ENCODE measurements around the gene CCDC85C. TPM values are rescaled to one million over a fixed set of nuclear protein-coding genes. Genes with fewer than 3 reads are reported as not detected.

CCDC85C gene
- total and polyA plus RNA-seq, 3 donors from 2014 or later = 25.6 to 28.3 (median 26.4) TPM

GRCh38 chr14:99649219-99649618 lies 45.2 kb upstream of the CCDC85C start:
- Histone ChIP-seq H3K27ac (no peak overlapping the region), H3K27me3 (no peaks in the 10 kb centered on the region), H3K4me1 (peaks cover 5% of the 10 kb centered on the region), H3K4me3 (no peak overlapping the region), H3K9me3 (no peaks in the 10 kb centered on the region), H3K36me3 (ENCODE audit: low read depth, missing control alignments) (no peaks in the 10 kb centered on the region)
- 78 to 86% methylated on average over 8 of the region's 8 CpGs for WGBS, 2 donors
- DNase-seq = no peak
- TF ChIP-seq POLR2A (IDR thresholded peaks at IDR 0.05) = no peak
- intact Hi-C loops (cut with DNase I; ENCODE audit: low total_unique reads) = no loop called here

DNA sequence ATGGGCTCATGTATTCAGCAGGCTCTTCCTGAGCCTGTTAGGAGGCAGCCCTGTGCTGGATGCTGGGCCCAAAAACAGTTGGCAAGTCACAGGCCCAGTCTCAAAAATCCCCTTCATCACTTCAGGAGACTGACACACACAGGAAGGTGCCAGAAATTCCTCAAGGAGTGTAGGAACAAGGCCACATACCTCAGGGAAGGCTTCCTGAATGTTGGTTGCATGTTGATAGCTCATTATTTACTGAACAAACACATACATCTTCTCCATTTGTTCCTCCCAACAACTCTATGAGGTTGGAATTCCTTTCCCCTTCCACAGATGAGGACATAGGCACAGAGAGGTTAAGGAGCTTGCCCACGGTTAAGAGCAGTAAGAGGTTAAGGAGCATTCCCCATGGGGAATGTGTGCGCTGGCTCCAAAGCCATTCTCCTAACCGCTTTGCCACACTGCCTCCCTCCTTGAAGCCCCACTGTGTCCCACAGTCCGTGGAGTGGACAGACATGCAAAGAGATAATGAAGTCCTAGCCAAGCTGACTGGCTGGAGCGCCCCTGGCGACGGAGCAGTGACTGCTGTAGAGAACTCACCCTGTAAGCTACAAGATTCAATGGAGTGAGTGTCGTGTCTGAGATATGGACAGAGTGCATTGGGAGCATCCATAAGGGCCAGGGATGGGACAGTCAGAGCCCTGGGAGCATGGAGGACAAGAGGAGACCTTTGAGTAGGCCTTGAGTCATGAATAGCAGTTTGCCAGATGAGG lies 44.2 kb upstream of the CCDC85C start:
- Histone ChIP-seq H3K4me1 (peaks cover 5% of the 10 kb centered on the region), H3K9me3 (no peaks in the 10 kb centered on the region), H3K4me3 (no peak overlapping the region), H3K27me3 (no peaks in the 10 kb centered on the region), H3K36me3 (ENCODE audit: low read depth, missing control alignments) (no peaks in the 10 kb centered on the region), H3K27ac (no peak overlapping the region)
- intact Hi-C loops (cut with DNase I; ENCODE audit: low total_unique reads) = no loop called here
- no peak for TF ChIP-seq CTCF (IDR thresholded peaks at IDR 0.05)
- TF ChIP-seq POLR2A (IDR thresholded peaks at IDR 0.05) = no peak
- no peak for DNase-seq
- WGBS, 2 donors = 92% methylated on average over 8 of the region's 8 CpGs

DNA sequence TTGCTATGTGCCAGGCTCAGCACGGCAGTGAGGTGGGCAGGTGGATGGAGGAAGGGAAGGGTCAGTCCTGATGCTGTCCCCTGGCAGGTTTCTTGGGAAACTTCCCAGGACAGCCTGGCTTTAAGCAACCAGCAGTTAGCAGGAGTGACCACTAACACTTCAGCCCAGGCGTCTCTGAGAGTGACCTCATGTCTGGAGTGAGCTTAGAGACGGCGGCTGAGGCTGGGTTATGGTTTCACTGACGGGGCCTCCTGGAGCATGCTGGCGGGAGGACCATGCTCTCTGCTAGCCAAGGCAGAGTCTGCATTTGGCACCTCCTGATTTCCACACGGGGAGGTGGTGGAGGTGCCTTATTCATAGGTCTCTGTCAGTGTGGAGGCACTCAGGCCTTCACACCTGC lies 43.4 kb upstream of the CCDC85C start:
- H3K4me3 ChIP-seq = no peak overlapping the region
- no peaks in the 10 kb centered on the region for H3K9me3 ChIP-seq
- H3K27me3 ChIP-seq = no peaks in the 10 kb centered on the region
- intact Hi-C loops (cut with DNase I; ENCODE audit: low total_unique reads) = no loop called here
- no peak overlapping the region for H3K27ac ChIP-seq
- H3K36me3 ChIP-seq (ENCODE audit: low read depth, missing control alignments) = no peaks in the 10 kb centered on the region
- H3K4me1 ChIP-seq = peaks cover 5% of the 10 kb centered on the region
- DNase-seq = no peak
- TF ChIP-seq POLR2A (IDR thresholded peaks at IDR 0.05) (no peak), CTCF (IDR thresholded peaks at IDR 0.05) (no peak)
- 93 to 95% methylated on average over 3 to 6 of the region's 7 CpGs for WGBS, 2 donors

GRCh38 chr14:99645545-99646505 lies 41.8 kb upstream of the CCDC85C start:
- 32 to 46% methylated on average over 11 to 32 of the region's 32 CpGs for WGBS, 2 donors
- intact Hi-C loops (cut with DNase I; ENCODE audit: low total_unique reads) = no loop called here
- Histone ChIP-seq H3K27me3 (no peaks in the 10 kb centered on the region), H3K4me3 (peak overlapping the region; percentile 52 to 53), H3K4me1 (peaks cover 5% of the 10 kb centered on the region), H3K36me3 (ENCODE audit: low read depth, missing control alignments) (no peaks in the 10 kb centered on the region), H3K27ac (no peak overlapping the region), H3K9me3 (no peaks in the 10 kb centered on the region)
- TF ChIP-seq CTCF (IDR thresholded peaks at IDR 0.05) = no peak
- TF ChIP-seq POLR2A (IDR thresholded peaks at IDR 0.05) = no peak
- no peak for DNase-seq

Measured in testis (tissue), 3 donors.